ENCODE measurements around the gene SMAP1. TPM values are rescaled to one million over a fixed set of nuclear protein-coding genes. Genes with fewer than 3 reads are reported as not detected.

SMAP1 gene
- total and polyA plus RNA-seq, 9 of the 15 experiments (the other 6 are each of a cell fraction or from before 2014, with no cell fraction given): 11.4 to 26.4 (median 15.5) TPM

- no peak for TF ChIP-seq CHD7 (IDR thresholded peaks at IDR 0.05; ENCODE audit: low read depth, low read length)
- TF ChIP-seq BMI1 (IDR thresholded peaks at IDR 0.05; ENCODE audit: low read length): no peak
- TF ChIP-seq XRCC4 (IDR thresholded peaks at IDR 0.05; ENCODE audit: extremely low read depth, insufficient read depth, insufficient read length): no peak
These were observed 178.6 kb downstream of the SMAP1 start (continued) for GRCh38 chr6:70846207-70846835.

Measured in K562 (cell line).